Measurements from ENCODE around the gene SMAD3. TPM values are rescaled to one million over a fixed set of nuclear protein-coding genes. Genes with fewer than 3 reads are reported as not detected.

SMAD3 gene
- polyA plus RNA-seq, 1 experiment: 59.4 TPM

GRCh38 chr15:67136802-67137201 is 71.4 kb downstream of the SMAD3 start:
- TF ChIP-seq CTCF (IDR thresholded peaks at IDR 0.05; ENCODE audit: insufficient read depth, low read depth, low read length): no peak
- Histone ChIP-seq H3K27me3 (ENCODE audit: control insufficient read depth, insufficient read depth, low read length) (no peaks in the 10 kb centered on the region), H3K36me3 (ENCODE audit: control insufficient read depth, insufficient read depth, low read length) (peaks cover 2% of the 10 kb centered on the region), H3K4me3 (ENCODE audit: low read depth, low read length) (no peak overlapping the region)
- DNase-seq (ENCODE audit: low read depth): no peak
- ChIA-PET POLR2A (no interaction called here), CTCF (interaction anchor here (1.0 kb wide), 1 partner anchor 9 kb away, joined by 3 read pairs; no protein-coding TSS in a partner anchor)

- DNase-seq (ENCODE audit: low read depth): no peak
- no peak for TF ChIP-seq CTCF (IDR thresholded peaks at IDR 0.05; ENCODE audit: insufficient read depth, low read depth, low read length)
- CTCF ChIA-PET: interaction anchor here (0.7 kb wide), 1 partner anchor 39 kb away, joined by 3 read pairs; no protein-coding TSS in a partner anchor
- Histone ChIP-seq H3K36me3 (ENCODE audit: control insufficient read depth, insufficient read depth, low read length) (peaks cover 1% of the 10 kb centered on the region), H3K27me3 (ENCODE audit: control insufficient read depth, insufficient read depth, low read length) (no peaks in the 10 kb centered on the region), H3K4me3 (ENCODE audit: low read depth, low read length) (no peak overlapping the region)
- POLR2A ChIA-PET: no interaction called here
These were observed 71.9 kb downstream of the SMAD3 start for GRCh38 chr15:67137319-67137718.

GRCh38 chr15:67137951-67138848 is 72.8 kb downstream of the SMAD3 start:
- no peak overlapping the region for H3K4me3 ChIP-seq (ENCODE audit: low read depth, low read length)
- no peaks in the 10 kb centered on the region; the same call in 1 of the 2 replicates for H3K36me3 ChIP-seq (ENCODE audit: control insufficient read depth, insufficient read depth, low read length)
- DNase-seq (ENCODE audit: low read depth): no peak
- H3K27me3 ChIP-seq (ENCODE audit: control insufficient read depth, insufficient read depth, low read length): no peaks in the 10 kb centered on the region
- CTCF ChIA-PET: interaction anchor here (0.7 kb wide), 1 partner anchor 40 kb away, joined by 3 read pairs; no protein-coding TSS in a partner anchor
- TF ChIP-seq CTCF (IDR thresholded peaks at IDR 0.05; ENCODE audit: insufficient read depth, low read depth, low read length): no peak
- POLR2A ChIA-PET: no interaction called here

GRCh38 chr15:67138891-67139855 is 73.8 kb downstream of the SMAD3 start:
- DNase-seq (ENCODE audit: low read depth): no peak

More at GRCh38 chr15:67138891-67139855, 73.8 kb downstream of the SMAD3 start:
- H3K36me3 ChIP-seq (ENCODE audit: control insufficient read depth, insufficient read depth, low read length): no peaks in the 10 kb centered on the region; the same call in 1 of the 2 replicates
- H3K4me3 ChIP-seq (ENCODE audit: low read depth, low read length): no peak overlapping the region
- no peaks in the 10 kb centered on the region for H3K27me3 ChIP-seq (ENCODE audit: control insufficient read depth, insufficient read depth, low read length)
- POLR2A ChIA-PET: interaction anchor here (0.6 kb wide), 1 partner anchor 21 kb away, joined by 3 read pairs; no protein-coding TSS in a partner anchor
- CTCF ChIA-PET: interaction anchor here (1.1 kb wide), 1 partner anchor 8 kb away, joined by 3 read pairs; no protein-coding TSS in a partner anchor
- no peak for TF ChIP-seq CTCF (IDR thresholded peaks at IDR 0.05; ENCODE audit: insufficient read depth, low read depth, low read length)

All from BJ (cell line).